ENCODE results near the gene KCNJ9. TPM values are rescaled to one million over a fixed set of nuclear protein-coding genes. Genes with fewer than 3 reads are reported as not detected.

KCNJ9 gene
- total RNA-seq, 1 donor from 2014 or later: not detected

GRCh38 chr1:160101037-160101716 is 19.8 kb downstream of the KCNJ9 start:
- Mint-ChIP-seq H3K36me3 (ENCODE audit: low read depth) (no peaks in the 10 kb centered on the region), H3K9me3 (ENCODE audit: low read depth) (no peaks in the 10 kb centered on the region), H3K4me3 (ENCODE audit: unreplicated experiment) (no peak overlapping the region), H3K27ac (ENCODE audit: unreplicated experiment) (peak overlapping the region; percentile 37), H3K27me3 (ENCODE audit: low read depth) (peaks cover under 1% of the 10 kb centered on the region), H3K4me1 (ENCODE audit: low read depth) (peaks cover 32% of the 10 kb centered on the region)
- peak; percentile 77 for DNase-seq (ENCODE audit: low spot score)
- peak; percentile 95 for TF ChIP-seq CTCF (IDR thresholded peaks at IDR 0.05)

GRCh38 chr1:160101717-160102522 is 20.6 kb downstream of the KCNJ9 start:
- Mint-ChIP-seq H3K9me3 (ENCODE audit: low read depth) (no peaks in the 10 kb centered on the region), H3K36me3 (ENCODE audit: low read depth) (no peaks in the 10 kb centered on the region), H3K27me3 (ENCODE audit: low read depth) (peaks cover 8% of the 10 kb centered on the region), H3K4me3 (ENCODE audit: unreplicated experiment) (no peak overlapping the region), H3K27ac (ENCODE audit: unreplicated experiment) (no peak overlapping the region), H3K4me1 (ENCODE audit: low read depth) (peaks cover 32% of the 10 kb centered on the region)
- TF ChIP-seq CTCF (IDR thresholded peaks at IDR 0.05): no peak
- DNase-seq (ENCODE audit: low spot score): no peak

- no peak for TF ChIP-seq CTCF (IDR thresholded peaks at IDR 0.05)
- H3K4me1 Mint-ChIP-seq (ENCODE audit: low read depth): peaks cover 26% of the 10 kb centered on the region
- H3K4me3 Mint-ChIP-seq (ENCODE audit: unreplicated experiment): no peak overlapping the region
- no peak for DNase-seq (ENCODE audit: low spot score)
- H3K36me3 Mint-ChIP-seq (ENCODE audit: low read depth): no peaks in the 10 kb centered on the region
- H3K27ac Mint-ChIP-seq (ENCODE audit: unreplicated experiment): no peak overlapping the region
- H3K27me3 Mint-ChIP-seq (ENCODE audit: low read depth): peaks cover 11% of the 10 kb centered on the region
- H3K9me3 Mint-ChIP-seq (ENCODE audit: low read depth): no peaks in the 10 kb centered on the region
Observed at GRCh38 chr1:160103658-160104408, 22.5 kb downstream of the KCNJ9 start.

- no peak for DNase-seq (ENCODE audit: low spot score)
- H3K27me3 Mint-ChIP-seq (ENCODE audit: low read depth): peaks cover 15% of the 10 kb centered on the region
- H3K36me3 Mint-ChIP-seq (ENCODE audit: low read depth): no peaks in the 10 kb centered on the region
- no peaks in the 10 kb centered on the region for H3K9me3 Mint-ChIP-seq (ENCODE audit: low read depth)
- no peak overlapping the region for H3K27ac Mint-ChIP-seq (ENCODE audit: unreplicated experiment)
- no peak for TF ChIP-seq CTCF (IDR thresholded peaks at IDR 0.05)
- H3K4me3 Mint-ChIP-seq (ENCODE audit: unreplicated experiment): no peak overlapping the region
- H3K4me1 Mint-ChIP-seq (ENCODE audit: low read depth): peaks cover 27% of the 10 kb centered on the region
Observed at GRCh38 chr1:160104486-160104885, 23.1 kb downstream of the KCNJ9 start.

- no peak for TF ChIP-seq CTCF (IDR thresholded peaks at IDR 0.05)
- Mint-ChIP-seq H3K4me1 (ENCODE audit: low read depth) (peaks cover 29% of the 10 kb centered on the region), H3K36me3 (ENCODE audit: low read depth) (no peaks in the 10 kb centered on the region), H3K27ac (ENCODE audit: unreplicated experiment) (no peak overlapping the region), H3K9me3 (ENCODE audit: low read depth) (no peaks in the 10 kb centered on the region), H3K27me3 (ENCODE audit: low read depth) (peaks cover 16% of the 10 kb centered on the region), H3K4me3 (ENCODE audit: unreplicated experiment) (no peak overlapping the region)
- DNase-seq (ENCODE audit: low spot score): no peak
Observed at GRCh38 chr1:160105155-160105554, 23.8 kb downstream of the KCNJ9 start.
